ENCODE measurements around the gene CDH4. TPM values are rescaled to one million over a fixed set of nuclear protein-coding genes. Genes with fewer than 3 reads are reported as not detected.

Gene CDH4
- total RNA-seq, 1 donor from 2014 or later = 22.3 TPM

GRCh38 chr20:61949714-61950640 is 697.9 kb downstream of the CDH4 start:
- DNase-seq = no peak

GRCh38 chr20:61950641-61951071 is 698.6 kb downstream of the CDH4 start:
- no peak for DNase-seq

- DNase-seq = no peak
Observed at GRCh38 chr20:61951695-61952533, 699.9 kb downstream of the CDH4 start.

GRCh38 chr20:61953037-61954021 is 701.3 kb downstream of the CDH4 start:
- no peak for DNase-seq

GRCh38 chr20:61954276-61955021 is 702.4 kb downstream of the CDH4 start:
- DNase-seq = no peak

- DNase-seq = no peak
Observed at GRCh38 chr20:61955668-61956395, 703.8 kb downstream of the CDH4 start.

GRCh38 chr20:61956396-61957342 is 704.6 kb downstream of the CDH4 start:
- no peak for DNase-seq

GRCh38 chr20:61957961-61958715 is 706.1 kb downstream of the CDH4 start:
- DNase-seq = no peak

GRCh38 chr20:61958773-61959700 is 707.0 kb downstream of the CDH4 start:
- peak; percentile 61 for DNase-seq

- DNase-seq = no peak
Observed at GRCh38 chr20:61960836-61961235, 708.8 kb downstream of the CDH4 start.

- no peak for DNase-seq
Observed at GRCh38 chr20:61963149-61963548, 711.1 kb downstream of the CDH4 start.

GRCh38 chr20:61963885-61964674 is 712.0 kb downstream of the CDH4 start:
- no peak for DNase-seq

- no peak for DNase-seq
Observed at GRCh38 chr20:61964675-61965605, 712.9 kb downstream of the CDH4 start.

GRCh38 chr20:61965606-61966491 is 713.8 kb downstream of the CDH4 start:
- no peak for DNase-seq
